ENCODE results near the gene PIP4P1.
"Not testable (repeated sequence)": the region's sequence is repeated elsewhere in the genome, so short reads cannot be mapped to it uniquely, and the experiment has no call there.

PIP4P1 gene

DNA sequence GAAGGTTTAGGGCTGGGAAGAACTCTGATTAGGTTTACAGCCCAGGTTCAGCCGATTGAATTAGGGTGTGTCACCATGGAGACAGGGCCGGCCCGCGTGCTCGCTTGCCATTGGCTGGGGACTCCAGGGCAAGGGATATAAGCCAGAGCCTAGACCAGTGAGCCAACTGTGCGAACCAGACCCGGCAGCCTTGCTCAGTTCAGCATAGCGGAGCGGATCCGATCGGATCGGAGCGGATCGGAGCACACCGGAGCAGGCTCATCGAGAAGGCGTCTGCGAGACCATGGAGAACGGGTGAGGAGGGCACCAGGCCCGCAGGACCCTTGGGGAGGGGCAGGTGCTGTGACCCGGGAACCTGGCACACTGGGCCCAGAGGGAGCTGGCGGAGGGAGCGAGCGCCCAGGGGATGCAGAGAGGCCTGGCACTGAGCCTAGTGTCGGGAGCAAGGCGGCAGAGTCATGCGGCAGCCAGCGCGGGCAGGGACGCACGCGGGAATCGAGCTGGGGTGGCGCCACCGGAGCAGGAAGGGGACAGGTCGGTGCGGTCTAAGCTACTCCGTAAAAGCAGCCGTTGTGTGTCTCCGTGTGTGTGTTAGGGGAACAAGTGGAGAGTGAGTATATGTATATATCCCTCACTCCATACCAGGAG, 8.1 kb upstream of the PIP4P1 start, which contains the start of gene PNP:
TSS of gene PNP (plus strand) at position 165 of the 648 bp plus-strand sequence. CDS start at position 284, 119 bp downstream.
- Mint-ChIP-seq H3K4me1 (ENCODE audit: low read depth in 2 of 2) (peaks cover 43 to 45% of the 10 kb centered on the region in 2 donors), H3K4me3 (peak within 1 kb of the TSS; percentile 95 to 98), H3K27ac (peak within 1 kb of the TSS; percentile 95 to 96), H3K36me3 (ENCODE audit: insufficient read depth) (peaks cover 53% of the 10 kb centered on the region), H3K27me3 (no peaks in the 10 kb centered on the region), H3K9me3 (no peaks in the 10 kb centered on the region)
- DNase-seq (peak; percentile 81 to 83 (median 82)), ATAC-seq (replicated peaks) (peak; percentile 89)

DNA sequence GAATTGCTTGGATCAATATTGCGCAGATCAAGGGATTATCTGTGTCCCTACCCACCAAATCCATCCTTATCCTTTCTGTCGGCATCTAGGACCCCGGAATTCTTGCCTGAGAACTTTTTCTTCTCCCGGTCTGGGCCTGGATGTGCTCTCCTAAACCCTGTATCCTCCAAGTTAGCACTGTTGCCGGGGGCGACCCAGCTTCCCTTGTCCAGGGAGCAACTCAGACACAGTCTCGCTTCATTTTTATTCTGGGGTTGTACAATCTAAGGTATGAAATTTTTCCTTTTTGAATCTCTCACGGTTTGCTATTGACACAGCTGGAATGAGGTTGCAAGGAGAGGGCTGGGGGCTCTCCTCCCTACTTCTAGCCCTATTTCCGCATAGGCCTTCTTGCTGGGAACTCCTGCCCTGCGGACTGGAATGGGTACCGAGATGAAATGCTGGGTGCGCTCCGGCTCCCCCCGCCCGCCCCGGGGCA, 7.6 kb upstream of the PIP4P1 start:
- Mint-ChIP-seq H3K4me3 (peak overlapping the region; percentile 95 to 98), H3K4me1 (ENCODE audit: low read depth in 2 of 2) (peaks cover 37 to 39% of the 10 kb centered on the region in 2 donors), H3K27ac (peak overlapping the region; percentile 95 to 96), H3K9me3 (no peaks in the 10 kb centered on the region), H3K36me3 (ENCODE audit: insufficient read depth) (peaks cover 47% of the 10 kb centered on the region), H3K27me3 (no peaks in the 10 kb centered on the region)
- ATAC-seq (replicated peaks) (no peak), DNase-seq (no peak)

DNA sequence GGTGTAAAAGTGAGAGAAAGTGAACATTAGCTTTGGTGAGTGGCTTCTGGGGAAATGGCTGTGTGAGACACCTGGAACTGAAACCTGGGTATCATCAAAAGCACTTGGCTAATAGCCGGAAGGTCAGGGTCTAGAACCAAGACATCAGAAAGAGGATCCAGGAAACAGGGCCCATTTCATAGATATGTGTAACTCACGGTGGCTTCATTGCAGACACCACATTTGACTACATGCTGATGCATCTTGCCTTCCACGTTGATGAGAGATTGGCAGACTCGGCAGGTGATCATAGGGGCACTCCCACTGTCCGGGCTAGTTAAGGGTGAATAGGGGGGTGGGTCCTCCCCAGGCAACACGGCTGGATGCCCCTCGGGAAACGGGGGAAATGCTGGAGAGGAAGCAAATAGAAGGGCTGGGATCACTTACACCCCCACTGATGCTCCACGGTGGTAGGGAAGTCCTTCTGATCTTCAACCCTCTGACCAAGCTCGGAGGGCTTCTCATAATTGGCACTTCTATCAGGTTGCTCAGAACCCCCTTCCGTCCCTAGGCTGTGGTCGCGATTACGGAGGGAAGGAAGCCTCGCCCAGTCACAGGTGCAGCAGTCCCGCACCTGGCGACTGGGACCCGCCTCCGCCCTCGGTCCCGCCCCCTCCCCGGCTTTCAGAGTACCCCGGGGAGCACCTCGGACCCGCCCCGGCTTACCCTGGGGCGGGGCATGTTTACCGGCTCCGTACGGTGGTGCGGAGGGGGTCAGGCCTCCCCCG, 593 bp downstream of the PIP4P1 start:
- peaks cover 22% of the 10 kb centered on the region in 2 donors for H3K4me1 Mint-ChIP-seq (ENCODE audit: low read depth in 2 of 2)
- H3K4me3 Mint-ChIP-seq, result peak overlapping the region; percentile 77 to 91
- peaks cover 38% of the 10 kb centered on the region for H3K36me3 Mint-ChIP-seq (ENCODE audit: insufficient read depth)
- peak overlapping the region; percentile 95 to 97 for H3K27ac Mint-ChIP-seq
- no peaks in the 10 kb centered on the region for H3K9me3 Mint-ChIP-seq
- peak in 2 of 3 experiments; percentile 47 to 49 for DNase-seq
- H3K27me3 Mint-ChIP-seq, result no peaks in the 10 kb centered on the region
- peak; percentile 12 for ATAC-seq (replicated peaks)

DNA sequence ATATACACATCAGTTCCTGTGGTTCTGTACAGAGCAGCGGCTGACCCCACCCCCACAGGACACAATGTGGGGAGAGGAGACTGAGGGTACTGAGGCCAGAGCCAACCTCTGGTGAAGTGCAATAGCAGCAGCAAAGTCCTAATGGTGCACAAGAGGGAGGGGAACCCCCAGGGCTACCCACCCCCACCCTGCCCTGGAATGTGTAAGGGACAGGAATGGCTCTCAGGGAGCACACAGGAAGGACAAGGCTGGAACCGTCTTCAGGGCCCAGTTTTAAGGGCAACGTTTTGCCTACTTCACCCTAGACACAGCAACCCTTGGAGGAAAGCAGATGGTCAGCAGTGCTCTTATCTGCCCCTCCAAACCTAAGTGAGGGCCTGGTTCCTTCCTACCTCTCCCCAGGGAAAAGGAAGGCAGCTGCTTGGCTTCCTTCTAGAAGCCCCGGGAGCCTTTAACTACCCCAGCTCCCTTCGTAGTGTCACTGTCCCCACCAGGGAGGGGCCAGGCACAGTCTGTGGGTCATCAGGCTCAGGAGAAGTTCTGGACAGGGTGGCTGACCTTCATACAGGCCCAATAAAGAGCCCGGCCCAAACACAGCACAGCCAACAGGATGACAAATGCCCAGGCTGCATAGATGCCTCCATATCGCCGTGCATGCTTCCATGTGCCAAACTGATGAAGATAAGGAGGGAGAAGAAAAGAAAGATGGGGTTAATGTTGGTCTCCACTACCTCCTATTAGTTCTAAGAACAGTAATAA, 3.0 kb downstream of the PIP4P1 start:
- peaks cover 38% of the 10 kb centered on the region for H3K36me3 Mint-ChIP-seq (ENCODE audit: insufficient read depth)
- H3K4me3 Mint-ChIP-seq, result no peak overlapping the region
- peaks cover 22% of the 10 kb centered on the region in 2 donors for H3K4me1 Mint-ChIP-seq (ENCODE audit: low read depth in 2 of 2)
- no peak overlapping the region for H3K27ac Mint-ChIP-seq
- ATAC-seq (replicated peaks) (no peak), DNase-seq (no peak)
- H3K9me3 Mint-ChIP-seq, result no peaks in the 10 kb centered on the region
- H3K27me3 Mint-ChIP-seq, result no peaks in the 10 kb centered on the region

DNA sequence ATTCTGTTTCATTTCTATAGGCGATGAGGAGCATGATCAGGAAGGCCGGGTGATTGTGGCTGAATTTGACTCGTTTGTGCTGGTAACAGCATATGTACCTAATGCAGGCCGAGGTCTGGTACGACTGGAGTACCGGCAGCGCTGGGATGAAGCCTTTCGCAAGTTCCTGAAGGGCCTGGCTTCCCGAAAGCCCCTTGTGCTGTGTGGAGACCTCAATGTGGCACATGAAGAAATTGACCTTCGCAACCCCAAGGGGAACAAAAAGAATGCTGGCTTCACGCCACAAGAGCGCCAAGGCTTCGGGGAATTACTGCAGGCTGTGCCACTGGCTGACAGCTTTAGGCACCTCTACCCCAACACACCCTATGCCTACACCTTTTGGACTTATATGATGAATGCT, 4.3 kb downstream of the PIP4P1 start:
- peaks cover 25 to 26% of the 10 kb centered on the region in 2 donors for H3K4me1 Mint-ChIP-seq (ENCODE audit: low read depth in 2 of 2)
- H3K27me3 Mint-ChIP-seq, result no peaks in the 10 kb centered on the region
- no peaks in the 10 kb centered on the region for H3K9me3 Mint-ChIP-seq
- DNase-seq (no peak), ATAC-seq (replicated peaks) (no peak)
- peaks cover 46% of the 10 kb centered on the region for H3K36me3 Mint-ChIP-seq (ENCODE audit: insufficient read depth)
- H3K4me3 Mint-ChIP-seq, result no peak overlapping the region
- H3K27ac Mint-ChIP-seq, result no peak overlapping the region

DNA sequence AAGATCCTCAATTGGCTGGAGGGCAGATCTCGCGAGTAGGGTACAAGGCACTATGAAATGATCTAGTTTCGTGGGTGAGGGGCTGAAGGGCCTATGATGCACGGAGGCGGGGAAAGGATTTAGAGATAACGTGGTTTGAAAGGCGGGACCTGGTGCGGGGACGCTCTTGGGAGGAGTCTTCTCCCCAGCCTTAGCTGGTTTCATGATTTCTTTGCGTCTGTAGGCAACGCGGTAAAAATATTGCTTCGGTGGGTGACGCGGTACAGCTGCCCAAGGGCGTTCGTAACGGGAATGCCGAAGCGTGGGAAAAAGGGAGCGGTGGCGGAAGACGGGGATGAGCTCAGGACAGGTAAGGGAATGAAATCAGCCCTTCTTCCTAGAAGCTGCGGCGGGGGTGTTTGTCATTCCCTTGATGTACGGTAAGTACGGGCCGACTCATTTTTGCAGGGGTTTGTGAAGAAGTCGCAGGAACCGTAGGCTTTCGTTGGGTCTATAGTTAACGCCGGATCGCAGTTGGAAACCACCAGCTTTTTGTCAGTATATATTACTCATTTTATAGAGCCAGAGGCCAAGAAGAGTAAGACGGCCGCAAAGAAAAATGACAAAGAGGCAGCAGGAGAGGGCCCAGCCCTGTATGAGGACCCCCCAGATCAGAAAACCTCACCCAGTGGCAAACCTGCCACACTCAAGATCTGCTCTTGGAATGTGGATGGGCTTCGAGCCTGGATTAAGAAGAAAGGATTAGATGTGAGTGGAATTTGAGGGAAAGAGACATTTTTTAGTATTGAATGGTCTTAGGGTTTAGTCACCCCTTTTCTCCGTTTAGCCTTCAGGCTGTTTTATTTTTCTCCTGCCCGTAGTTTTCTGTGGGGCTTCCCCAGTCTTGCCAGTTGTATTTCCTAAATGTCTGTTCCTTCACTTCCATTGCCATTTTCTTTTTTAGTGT, 5.6 kb downstream of the PIP4P1 start:
- Mint-ChIP-seq H3K9me3 (no peaks in the 10 kb centered on the region), H3K36me3 (ENCODE audit: insufficient read depth) (peaks cover 46% of the 10 kb centered on the region), H3K27ac (no peak overlapping the region), H3K27me3 (no peaks in the 10 kb centered on the region), H3K4me1 (ENCODE audit: low read depth in 2 of 2) (peaks cover 19% of the 10 kb centered on the region in 2 donors), H3K4me3 (no peak overlapping the region)
- DNase-seq (no peak), ATAC-seq (replicated peaks) (peak; percentile 63)

DNA sequence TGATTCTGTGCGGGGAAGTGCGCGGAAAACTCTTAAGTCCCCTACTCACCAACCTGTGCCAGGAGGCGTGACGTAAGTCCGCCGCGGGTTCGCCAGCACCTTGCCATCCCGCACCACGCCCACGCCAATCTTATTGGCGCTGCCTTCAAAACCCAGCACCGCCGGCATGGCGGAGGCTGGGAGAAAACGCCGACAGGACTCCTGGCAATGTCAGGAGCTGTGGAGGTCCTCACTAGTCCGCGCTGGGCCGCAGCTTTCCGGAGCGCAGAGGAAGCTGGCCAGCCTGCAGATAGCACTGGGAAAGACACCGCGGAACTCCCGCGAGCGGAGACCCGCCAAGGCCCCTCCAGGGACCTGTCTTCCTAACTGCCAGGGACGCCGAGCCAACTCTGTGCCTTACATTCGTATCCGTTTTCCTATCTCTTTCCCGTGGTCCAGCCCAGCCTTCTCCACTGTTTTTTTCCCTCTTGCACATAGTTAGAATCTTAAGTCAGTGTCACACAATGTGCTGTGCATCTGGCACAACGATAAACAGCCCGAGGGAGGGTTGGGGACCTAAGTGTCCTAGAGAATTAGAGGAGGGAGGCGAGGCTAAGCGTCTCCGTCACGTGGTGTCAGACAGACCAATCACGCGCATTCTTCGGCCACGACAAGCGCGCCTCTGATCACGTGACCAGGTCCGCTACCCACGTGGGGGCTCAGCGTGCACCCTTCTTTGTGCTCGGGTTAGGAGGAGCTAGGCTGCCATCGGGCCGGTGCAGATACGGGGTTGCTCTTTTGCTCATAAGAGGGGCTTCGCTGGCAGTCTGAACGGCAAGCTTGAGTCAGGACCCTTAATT, 6.5 kb downstream of the PIP4P1 start, which contains the start of the genes APEX1 and OSGEP:
TSS of gene APEX1 (plus strand) at position 711 of the 839 bp plus-strand sequence. CDS start 420 bp downstream, outside the sequence.
TSS of gene OSGEP (minus strand) at position 297 of the 839 bp plus-strand sequence. CDS start at position 168, 129 bp downstream.
- peak; percentile 81 for ATAC-seq (replicated peaks)

DNA sequence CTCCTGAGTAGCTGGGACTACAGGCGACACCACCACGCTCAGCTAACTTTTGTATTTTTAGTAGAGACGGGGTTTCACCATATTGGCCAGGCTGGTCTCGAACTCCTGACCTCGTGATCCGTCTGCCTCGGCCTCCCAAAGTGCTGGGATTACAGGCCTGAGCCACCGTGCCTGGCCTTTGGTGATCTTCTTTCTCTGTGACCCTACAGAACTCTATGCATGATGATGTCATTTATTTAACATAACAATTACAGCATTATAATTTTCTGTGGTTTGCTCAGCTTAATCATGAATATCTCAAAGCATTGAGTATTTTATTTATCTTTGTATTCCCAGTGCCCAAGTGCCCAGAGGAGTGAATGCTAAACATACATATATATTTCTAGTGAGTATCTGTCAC, 8.4 kb downstream of the PIP4P1 start:
- H3K4me1 Mint-ChIP-seq (ENCODE audit: low read depth in 2 of 2), result peaks cover 8 to 12% of the 10 kb centered on the region in 2 donors
- DNase-seq; ATAC-seq (replicated peaks); H3K27me3 Mint-ChIP-seq; H3K9me3 Mint-ChIP-seq: not testable (repeated sequence)
- peak overlapping the region in 1 of 2 donors; percentile 55 for H3K27ac Mint-ChIP-seq
- H3K36me3 Mint-ChIP-seq (ENCODE audit: insufficient read depth), result peaks cover 46% of the 10 kb centered on the region
- peak overlapping the region in 1 of 2 donors; percentile 20 for H3K4me3 Mint-ChIP-seq

More for the DNA sequence above, 6.5 kb downstream of the PIP4P1 start, which contains the start of the genes APEX1 and OSGEP:
- H3K36me3 Mint-ChIP-seq (ENCODE audit: insufficient read depth), result peaks cover 46% of the 10 kb centered on the region
- H3K27me3 Mint-ChIP-seq, result no peaks in the 10 kb centered on the region
- no peak within 1 kb of the TSS for H3K4me3 Mint-ChIP-seq
- H3K27ac Mint-ChIP-seq, result no peak within 1 kb of the TSS
- peaks cover 10 to 14% of the 10 kb centered on the region in 2 donors for H3K4me1 Mint-ChIP-seq (ENCODE audit: low read depth in 2 of 2)
- peak; percentile 96 to 98 (median 97) for DNase-seq
- no peaks in the 10 kb centered on the region for H3K9me3 Mint-ChIP-seq

DNA sequence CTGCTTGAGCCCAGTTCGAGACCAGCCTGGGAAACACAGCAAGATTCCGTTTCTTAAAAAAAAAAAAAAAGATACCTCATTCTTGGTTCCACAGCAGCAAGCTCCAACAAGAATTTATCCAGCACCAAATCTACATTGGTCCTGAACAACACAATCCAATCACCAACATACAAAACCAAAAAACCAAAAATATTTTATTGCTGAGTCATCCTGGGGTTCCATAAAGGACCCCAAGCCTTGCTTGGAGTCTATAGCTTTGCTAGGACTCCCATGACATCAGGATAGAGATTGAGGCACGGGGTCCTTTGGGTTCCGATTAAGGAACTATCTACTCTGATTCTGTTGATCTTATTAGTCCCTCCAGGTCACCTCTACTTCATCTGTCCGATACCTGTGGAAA, 14.3 kb downstream of the PIP4P1 start:
- Mint-ChIP-seq H3K4me3 (no peak overlapping the region), H3K4me1 (ENCODE audit: low read depth in 2 of 2) (peaks cover 0 to 4% of the 10 kb centered on the region in 2 donors), H3K9me3 (no peaks in the 10 kb centered on the region), H3K27me3 (no peaks in the 10 kb centered on the region), H3K27ac (no peak overlapping the region), H3K36me3 (ENCODE audit: insufficient read depth) (peaks cover 51% of the 10 kb centered on the region)
- DNase-seq, result no peak
- no peak for ATAC-seq (replicated peaks)

DNA sequence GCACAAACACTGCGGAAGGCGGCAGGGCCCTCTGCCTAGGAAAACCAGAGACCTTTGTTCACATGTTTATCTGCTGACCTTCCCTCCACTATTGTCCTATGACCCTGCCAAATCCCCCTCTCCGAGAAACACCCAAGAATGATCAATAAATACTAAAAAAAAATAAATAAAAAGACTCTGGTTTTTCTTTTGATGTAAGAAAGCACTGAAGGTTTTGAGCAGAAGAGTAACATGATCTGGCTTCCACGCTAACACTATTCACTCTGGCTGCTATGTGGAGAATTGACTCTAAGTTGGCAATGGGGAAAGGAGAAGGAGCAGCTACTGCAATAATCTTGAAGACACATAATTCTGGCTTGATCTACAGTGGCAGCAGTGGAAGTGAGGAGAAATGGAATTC, 17.6 kb downstream of the PIP4P1 start:
- DNase-seq; H3K27ac Mint-ChIP-seq; H3K4me3 Mint-ChIP-seq; ATAC-seq (replicated peaks); H3K4me1 Mint-ChIP-seq (ENCODE audit: low read depth in 2 of 2); H3K27me3 Mint-ChIP-seq; H3K9me3 Mint-ChIP-seq: not testable (repeated sequence)
- peaks cover 21% of the 10 kb centered on the region for H3K36me3 Mint-ChIP-seq (ENCODE audit: insufficient read depth)

DNA sequence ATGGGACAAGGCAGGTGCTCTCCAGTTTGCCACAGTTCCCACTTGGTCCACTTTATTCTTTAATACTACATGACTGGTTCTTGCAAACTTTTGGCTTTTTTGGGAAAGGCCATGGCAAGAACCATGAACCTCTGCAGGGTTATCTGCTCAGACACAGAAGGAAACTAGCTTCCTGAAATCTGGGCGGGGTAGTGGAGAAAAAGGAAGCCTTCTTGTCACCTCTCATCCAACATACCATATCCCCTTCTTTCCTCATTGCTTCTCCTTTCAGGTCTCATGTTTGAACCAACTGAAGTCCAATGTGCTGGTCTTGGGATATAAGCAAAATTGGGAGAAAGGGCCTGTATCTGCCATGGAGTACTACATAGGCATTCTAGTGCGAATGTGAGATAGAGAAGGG, 19.8 kb downstream of the PIP4P1 start:
- DNase-seq, result no peak
- Mint-ChIP-seq H3K27me3 (peaks cover 0 to 5% of the 10 kb centered on the region in 2 donors), H3K4me1 (ENCODE audit: low read depth in 2 of 2) (peaks cover 6 to 7% of the 10 kb centered on the region in 2 donors), H3K4me3 (no peak overlapping the region), H3K27ac (peak overlapping the region in 1 of 2 donors; percentile 41), H3K36me3 (ENCODE audit: insufficient read depth) (no peaks in the 10 kb centered on the region), H3K9me3 (no peaks in the 10 kb centered on the region)
- ATAC-seq (replicated peaks), result no peak

All from effector memory CD8-positive, alpha-beta T cell (primary cell).